Spleen (tissue), 11 donors: ENCODE results near the gene NKAIN2. TPM values are rescaled to one million over a fixed set of nuclear protein-coding genes. Genes with fewer than 3 reads are reported as not detected.
"Not testable (repeated sequence)": the region's sequence is repeated elsewhere in the genome, so short reads cannot be mapped to it uniquely, and the experiment has no call there.

Experiments
- DNase-seq: peaks from one replicate; pipeline ENCODE4 v3.0.0-alpha.2; 2020
- H3K27ac ChIP-seq, 8 donors: fragments of 200-600 bp; sonication (generic) in 7 of 8; 1 replicate in 4 of 8; 2 replicates in 4 of 8; pipeline versions ENCODE4 v1.5.0 to v1.8.0; 2016 to 2021; ENCODE audit warnings: inconsistent platforms in 4 of 8, mild to moderate bottlenecking in 4 of 8, moderate library complexity in 1 of 8
- H3K27me3 ChIP-seq, 7 donors: fragments of 200-600 bp; sonication (generic) in 6 of 7; replicated peaks in 1 of 7; 1 replicate in 4 of 7; 2 replicates in 3 of 7; pipeline versions ENCODE4 v1.5.0 to v1.8.0; 2016 to 2021; ENCODE audit warnings: inconsistent platforms in 3 of 7, mild to moderate bottlenecking in 1 of 7
- H3K36me3 ChIP-seq, 6 donors: fragments of 200-600 bp; sonication (generic) in 5 of 6; 1 replicate in 4 of 6; 2 replicates in 2 of 6; pipeline versions ENCODE4 v1.5.0 to v1.8.0; 2016 to 2021; ENCODE audit warnings: inconsistent platforms in 2 of 6
- H3K4me1 ChIP-seq, 6 donors: fragments of 200-600 bp; sonication (generic) in 5 of 6; 1 replicate in 3 of 6; 2 replicates in 3 of 6; pipeline versions ENCODE4 v1.5.0 to v1.8.0; 2016 to 2021; ENCODE audit warnings: inconsistent platforms in 3 of 6
- H3K4me3 ChIP-seq, 8 donors: fragments of 200-600 bp; sonication (generic) in 7 of 8; 1 replicate in 4 of 8; 2 replicates in 4 of 8; pipeline versions ENCODE4 v1.5.0 to v1.8.0; 2016 to 2021; ENCODE audit warnings: inconsistent platforms in 4 of 8, mild to moderate bottlenecking in 4 of 8, moderate library complexity in 2 of 8
- H3K9me3 ChIP-seq, 8 donors: fragments of 200-600 bp; sonication (generic) in 7 of 8; 1 replicate in 4 of 8; 2 replicates in 4 of 8; pipeline versions ENCODE4 v1.5.0 to v1.8.0; 2016 to 2021; ENCODE audit warnings: inconsistent platforms in 4 of 8
- POLR2A ChIP-seq, 3 donors: fragments of 450-650 bp; IDR thresholded peaks; one replicate each; pipeline ENCODE4 v1.5.1; 2017; ENCODE audit warnings: antibody characterized with exemption in 3 of 3, mild to moderate bottlenecking in 1 of 3
- POLR2AphosphoS5 ChIP-seq, 3 donors: sonication (generic); formaldehyde crosslinking; IDR thresholded peaks; one replicate each; pipeline ENCODE4 v1.5.1; 2017; ENCODE audit warnings: antibody characterized with exemption in 3 of 3
- WGBS, 5 donors: extraction: QIAGEN DNeasy Blood & Tissue Kit in 3 of 5; methylation state at CpG; one replicate each; pipeline versions ENCODE4 v1.1.5 to v1.1.7; 2013 to 2018; 5-methylcytosine and 5-hydroxymethylcytosine counted together
- intact Hi-C: fragments of 100-400 bp; cut with DNase I; formaldehyde crosslinking; loops from one replicate; pipeline ENCODE4 v1.15.0; 2023; ENCODE audit warnings: low total_unique reads
- polyA plus RNA-seq, 3 donors: library from polyadenylated mRNA; stranded (reverse); fragments of 200-250 nt; gene quantifications; one replicate each; pipeline ENCODE4 v1.2.1, GENCODE V29; 2013
- total RNA-seq, 7 donors: library from RNA; depleted of rRNA in 3 of 7; stranded (reverse); fragments of >200 nt in 3 of 7; fragmentation: NEBNext Ultra II Directional in 4 of 7; extraction: Animal tissue kit (Norgen Biotek cat#: 25700) in 4 of 7; gene quantifications; one replicate each; pipeline versions ENCODE4 v1.1.0 to v1.2.1, GENCODE V29; 2016 to 2021
- TF ChIP-seq, protein P1 (sequence below), 11 experiments: fragments of 200-600 bp in 7 of 11; fragments of 450-650 bp in 4 of 11; sonication (generic) in 4 of 11; IDR thresholded peaks in 8 of 11; conservative IDR thresholded peaks in 3 of 11; 1 replicate in 7 of 11; 2 replicates in 4 of 11; pipeline versions ENCODE4 v1.4.0 to v1.8.0; 2016 to 2021; ENCODE audit warnings: antibody characterized with exemption in 11 of 11, inconsistent platforms in 4 of 11, mild to moderate bottlenecking in 1 of 11
- donor health status: healthy with polysubstance abuse.
- donor health status: DM: no; HTN: no; CAD: no; lungs with moderate emphysema.
- donor health status: DM: no; HTN: no; CAD: no.
- donor health status: Bipolar disorder and iron deficiency.
- donor health status: healthy.
- donor health status: DM: no; HTN: no; CAD: no.
- donor health status: DM: yes; HTN: yes; CAD: no.

NKAIN2 gene
- total and polyA plus RNA-seq, 10 donors, result 0.13 to 0.51 (median 0.18) TPM; not detected in 4

GRCh38 chr6:124285146-124285545, 481.5 kb downstream of the NKAIN2 start:
- H3K27me3 ChIP-seq, result no peaks in the 10 kb centered on the region
- intact Hi-C loops, result no loop called here
- no peak overlapping the region for H3K27ac ChIP-seq
- TF ChIP-seq, protein P1, sequence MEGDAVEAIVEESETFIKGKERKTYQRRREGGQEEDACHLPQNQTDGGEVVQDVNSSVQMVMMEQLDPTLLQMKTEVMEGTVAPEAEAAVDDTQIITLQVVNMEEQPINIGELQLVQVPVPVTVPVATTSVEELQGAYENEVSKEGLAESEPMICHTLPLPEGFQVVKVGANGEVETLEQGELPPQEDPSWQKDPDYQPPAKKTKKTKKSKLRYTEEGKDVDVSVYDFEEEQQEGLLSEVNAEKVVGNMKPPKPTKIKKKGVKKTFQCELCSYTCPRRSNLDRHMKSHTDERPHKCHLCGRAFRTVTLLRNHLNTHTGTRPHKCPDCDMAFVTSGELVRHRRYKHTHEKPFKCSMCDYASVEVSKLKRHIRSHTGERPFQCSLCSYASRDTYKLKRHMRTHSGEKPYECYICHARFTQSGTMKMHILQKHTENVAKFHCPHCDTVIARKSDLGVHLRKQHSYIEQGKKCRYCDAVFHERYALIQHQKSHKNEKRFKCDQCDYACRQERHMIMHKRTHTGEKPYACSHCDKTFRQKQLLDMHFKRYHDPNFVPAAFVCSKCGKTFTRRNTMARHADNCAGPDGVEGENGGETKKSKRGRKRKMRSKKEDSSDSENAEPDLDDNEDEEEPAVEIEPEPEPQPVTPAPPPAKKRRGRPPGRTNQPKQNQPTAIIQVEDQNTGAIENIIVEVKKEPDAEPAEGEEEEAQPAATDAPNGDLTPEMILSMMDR (IDR thresholded peaks at IDR 0.05 in 8 of 11, conservative IDR thresholded peaks at IDR 0.05 in 3 of 11), result no peak
- TF ChIP-seq POLR2AphosphoS5 (IDR thresholded peaks at IDR 0.05) (no peak), POLR2A (IDR thresholded peaks at IDR 0.05) (no peak)
- 83 to 93% (median 88%) methylated on average over 1 of the region's 1 CpG for WGBS, 5 donors
- H3K4me1 ChIP-seq, result no peaks in the 10 kb centered on the region
- H3K9me3 ChIP-seq, result peaks cover 0 to 6% (median 0%) of the 10 kb centered on the region in 8 donors
- H3K4me3 ChIP-seq, result no peak overlapping the region
- no peaks in the 10 kb centered on the region for H3K36me3 ChIP-seq
- no peak for DNase-seq

- WGBS, 5 donors, result 85 to 92% (median 90%) methylated on average over 2 of the region's 2 CpGs
- H3K27ac ChIP-seq, result no peak overlapping the region
- no peak overlapping the region for H3K4me3 ChIP-seq
- no peak for DNase-seq
- peaks cover 0 to under 1% (median 0%) of the 10 kb centered on the region in 8 donors for H3K9me3 ChIP-seq
- H3K27me3 ChIP-seq, result no peaks in the 10 kb centered on the region
- intact Hi-C loops, result no loop called here
- no peaks in the 10 kb centered on the region for H3K36me3 ChIP-seq
- no peak for TF ChIP-seq POLR2AphosphoS5 (IDR thresholded peaks at IDR 0.05)
- TF ChIP-seq, protein P1 (IDR thresholded peaks at IDR 0.05 in 8 of 11, conservative IDR thresholded peaks at IDR 0.05 in 3 of 11), result no peak
- no peak for TF ChIP-seq POLR2A (IDR thresholded peaks at IDR 0.05)
- H3K4me1 ChIP-seq, result no peaks in the 10 kb centered on the region
Measured at GRCh38 chr6:124294574-124295200, 491.0 kb downstream of the NKAIN2 start.

- intact Hi-C loops, result no loop called here
- no peak for DNase-seq
- no peak overlapping the region for H3K27ac ChIP-seq
- peaks cover 0 to 8% (median 0%) of the 10 kb centered on the region in 8 donors for H3K9me3 ChIP-seq
- TF ChIP-seq POLR2A (IDR thresholded peaks at IDR 0.05) (no peak), POLR2AphosphoS5 (IDR thresholded peaks at IDR 0.05) (no peak)
- TF ChIP-seq, protein P1 (IDR thresholded peaks at IDR 0.05 in 8 of 11, conservative IDR thresholded peaks at IDR 0.05 in 3 of 11), result no peak
- no peaks in the 10 kb centered on the region for H3K4me1 ChIP-seq
- no peaks in the 10 kb centered on the region for H3K27me3 ChIP-seq
- H3K4me3 ChIP-seq, result no peak overlapping the region
- 77 to 94% (median 88%) methylated on average over 6 of the region's 6 CpGs for WGBS, 5 donors
- H3K36me3 ChIP-seq, result no peaks in the 10 kb centered on the region
Measured at GRCh38 chr6:124297507-124297906, 493.8 kb downstream of the NKAIN2 start.

DNA sequence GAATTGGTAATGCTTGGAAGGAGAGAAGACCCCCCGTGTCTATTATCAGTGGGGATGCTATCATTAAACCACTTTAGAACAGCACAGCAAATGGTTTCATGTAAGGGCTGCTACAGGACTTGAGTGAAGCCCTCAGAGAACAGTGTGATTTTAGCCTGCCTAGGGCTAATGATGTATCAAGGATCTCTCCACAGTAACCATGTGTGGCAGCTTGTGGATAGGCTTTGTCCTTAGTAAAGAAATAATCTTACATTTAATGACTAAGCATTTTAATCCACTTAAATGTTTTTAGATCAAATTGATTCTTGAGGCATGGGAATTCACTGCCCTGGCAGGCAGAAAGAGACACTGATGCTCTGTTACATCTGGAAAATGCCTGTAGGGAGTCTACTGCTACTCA, 495.1 kb downstream of the NKAIN2 start:
- TF ChIP-seq POLR2AphosphoS5 (IDR thresholded peaks at IDR 0.05) (no peak), POLR2A (IDR thresholded peaks at IDR 0.05) (no peak)
- TF ChIP-seq, protein P1 (IDR thresholded peaks at IDR 0.05 in 8 of 11, conservative IDR thresholded peaks at IDR 0.05 in 3 of 11), result no peak
- no peak for DNase-seq
- H3K36me3 ChIP-seq, result no peaks in the 10 kb centered on the region
- no peaks in the 10 kb centered on the region for H3K27me3 ChIP-seq
- intact Hi-C loops, result no loop called here
- peaks cover 0 to 8% (median 0%) of the 10 kb centered on the region in 8 donors for H3K9me3 ChIP-seq
- no peak overlapping the region for H3K4me3 ChIP-seq
- no peak overlapping the region for H3K27ac ChIP-seq
- no peaks in the 10 kb centered on the region for H3K4me1 ChIP-seq
- 37 to 71% (median 67%) methylated on average over 1 of the region's 1 CpG for WGBS, 5 donors

DNA sequence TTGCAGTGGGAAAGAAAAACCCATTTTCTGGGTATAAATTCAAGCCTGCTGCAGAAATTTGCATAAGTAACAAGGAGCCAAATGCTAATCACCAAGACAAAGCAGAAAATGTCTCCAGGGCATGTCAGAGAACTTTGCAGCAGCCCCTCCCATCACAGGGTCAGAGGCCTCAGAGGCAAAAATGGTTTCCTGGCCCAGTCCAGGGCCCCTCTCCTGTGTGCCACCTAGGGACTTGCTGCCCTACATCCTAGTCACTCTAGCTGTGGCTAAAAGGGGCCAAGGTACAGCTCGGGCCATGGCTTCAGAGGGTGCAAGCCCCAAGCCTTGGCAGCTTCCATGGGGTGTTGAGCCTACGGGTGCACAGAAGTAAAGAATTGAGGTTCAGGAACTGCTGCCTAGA, 497.2 kb downstream of the NKAIN2 start:
- H3K27me3 ChIP-seq, H3K36me3 ChIP-seq, H3K4me3 ChIP-seq, H3K9me3 ChIP-seq, H3K27ac ChIP-seq, H3K4me1 ChIP-seq, intact Hi-C loops, DNase-seq: not testable (repeated sequence)
- 79 to 92% (median 83%) methylated on average over 2 of the region's 2 CpGs for WGBS, 5 donors
